ENCODE measurements around the gene CACNA1C.

- TF ChIP-seq EP300 (IDR thresholded peaks at IDR 0.05): no peak
- no peak for TF ChIP-seq POLR2A (IDR thresholded peaks at IDR 0.05; ENCODE audit: low read depth)
- no peak for TF ChIP-seq CTCF (IDR thresholded peaks at IDR 0.05)
- TF ChIP-seq POLR2AphosphoS5 (IDR thresholded peaks at IDR 0.05): no peak
Measured at GRCh38 chr12:2693980-2694610, 641.3 kb downstream of the CACNA1C start.
